HG03064 (cell line): ENCODE data around the gene PPP2R2B.
"Not testable (repeated sequence)": the region's sequence is repeated elsewhere in the genome, so short reads cannot be mapped to it uniquely, and the experiment has no call there.

ENCODE experiments used
- ATAC-seq: cut with Tn5 transposase; IDR thresholded peaks from one replicate; pipeline ENCODE4 v1.9.1; 2021; ENCODE audit warnings: low read depth; ENCODE audit not compliant: unreplicated experiment

PPP2R2B gene

GRCh38 chr5:146568161-146568560 lies 310.4 kb downstream of the PPP2R2B start:
- no peak for ATAC-seq

- ATAC-seq = peak; percentile 98
Measured at GRCh38 chr5:146565764-146566367, 312.7 kb downstream of the PPP2R2B start.

- ATAC-seq = no peak
Measured at GRCh38 chr5:146564007-146564762, 314.4 kb downstream of the PPP2R2B start.

- no peak for ATAC-seq
Measured at GRCh38 chr5:146562461-146562860, 316.1 kb downstream of the PPP2R2B start.

GRCh38 chr5:146561711-146562110 lies 316.8 kb downstream of the PPP2R2B start:
- no peak for ATAC-seq

GRCh38 chr5:146560205-146560812 lies 318.2 kb downstream of the PPP2R2B start:
- no peak for ATAC-seq

GRCh38 chr5:146556884-146557283 lies 321.7 kb downstream of the PPP2R2B start:
- not testable (repeated sequence) for ATAC-seq

GRCh38 chr5:146553446-146553845 lies 325.1 kb downstream of the PPP2R2B start:
- ATAC-seq = no peak

- ATAC-seq = no peak
Measured at GRCh38 chr5:146549615-146550014, 328.9 kb downstream of the PPP2R2B start.

- ATAC-seq = no peak
Measured at GRCh38 chr5:146548781-146549449, 329.6 kb downstream of the PPP2R2B start.

- ATAC-seq = no peak
Measured at GRCh38 chr5:146544232-146544631, 334.3 kb downstream of the PPP2R2B start.

- ATAC-seq = peak; percentile 83
Measured at GRCh38 chr5:146541958-146542849, 336.4 kb downstream of the PPP2R2B start.

- ATAC-seq = no peak
Measured at GRCh38 chr5:146540414-146540813, 338.1 kb downstream of the PPP2R2B start.

- no peak for ATAC-seq
Measured at GRCh38 chr5:146539973-146540372, 338.6 kb downstream of the PPP2R2B start.

GRCh38 chr5:146538432-146538831 lies 340.1 kb downstream of the PPP2R2B start:
- ATAC-seq = no peak

- ATAC-seq = no peak
Measured at GRCh38 chr5:146533882-146534281, 344.7 kb downstream of the PPP2R2B start.

GRCh38 chr5:146533260-146533857 lies 345.2 kb downstream of the PPP2R2B start:
- ATAC-seq = peak; percentile 93
